Daoy (cell line): ENCODE measurements around the gene PSMG3. TPM values are rescaled to one million over a fixed set of nuclear protein-coding genes. Genes with fewer than 3 reads are reported as not detected.

ENCODE experiments used
- DNase-seq: peaks from one replicate; pipeline ENCODE4 v3.0.0-alpha.2; 2015; ENCODE audit warnings: low read depth
- total RNA-seq: library from RNA; depleted of rRNA; stranded (reverse); fragments of >200 nt; shearing (Covaris generic); gene quantifications from 2 replicates; pipeline ENCODE4 v1.2.3, GENCODE V29; 2014

The PSMG3 gene
- total RNA-seq, 1 experiment from 2014 or later: 107 TPM

GRCh38 chr7:1558181-1558811 lies 11.5 kb downstream of the PSMG3 start:
- DNase-seq: no peak

- DNase-seq: no peak
Measured at GRCh38 chr7:1557771-1558170, 12.1 kb downstream of the PSMG3 start.

GRCh38 chr7:1557006-1557405 lies 12.8 kb downstream of the PSMG3 start:
- no peak for DNase-seq

GRCh38 chr7:1555813-1556543 lies 13.9 kb downstream of the PSMG3 start, which contains the start of gene TMEM184A:
TSS of gene TMEM184A (minus strand) at chr7:1556205. CDS start at chr7:1555484, 721 bp downstream.
- DNase-seq: peak; percentile 83

- peak; percentile 99 for DNase-seq
Measured at GRCh38 chr7:1555046-1555812, 14.6 kb downstream of the PSMG3 start.

GRCh38 chr7:1554333-1555045 lies 15.3 kb downstream of the PSMG3 start:
- no peak for DNase-seq

GRCh38 chr7:1553512-1554210 lies 16.2 kb downstream of the PSMG3 start:
- no peak for DNase-seq

GRCh38 chr7:1552200-1552599 lies 17.6 kb downstream of the PSMG3 start:
- DNase-seq: no peak

- DNase-seq: no peak
Measured at GRCh38 chr7:1550846-1551155, 19.0 kb downstream of the PSMG3 start.

- DNase-seq: no peak
Measured at GRCh38 chr7:1550005-1550845, 19.6 kb downstream of the PSMG3 start.

GRCh38 chr7:1549357-1550004 lies 20.4 kb downstream of the PSMG3 start:
- DNase-seq: no peak

- DNase-seq: no peak
Measured at GRCh38 chr7:1548944-1549343, 20.9 kb downstream of the PSMG3 start.

GRCh38 chr7:1548438-1548831 lies 21.4 kb downstream of the PSMG3 start:
- DNase-seq: no peak

- DNase-seq: no peak
Measured at GRCh38 chr7:1547777-1548437, 21.9 kb downstream of the PSMG3 start.

GRCh38 chr7:1546909-1547776 lies 22.7 kb downstream of the PSMG3 start:
- DNase-seq: no peak

- peak; percentile 13 for DNase-seq
Measured at GRCh38 chr7:1546274-1546908, 23.4 kb downstream of the PSMG3 start.

- DNase-seq: peak; percentile 12
Measured at GRCh38 chr7:1545417-1546246, 24.2 kb downstream of the PSMG3 start.
